CMK (cell line): ENCODE results near the gene CDC42BPA.
A peak's percentile ranks its signal among the peaks of the same experiment; 100 is the strongest.
"Not testable (repeated sequence)": the region's sequence is repeated elsewhere in the genome, so short reads cannot be mapped to it uniquely, and the experiment has no call there.

Experiments used
- DNase-seq: peaks from one replicate; pipeline ENCODE4 v3.0.0-alpha.2; 2010; ENCODE audit warnings: low read depth

Gene CDC42BPA

GRCh38 chr1:227318016-227318852 lies at the start of gene CDC42BPA:
TSS of gene CDC42BPA (minus strand) at chr1:227318492. CDS start at chr1:227317182, 1,310 bp downstream.
- DNase-seq = peak; percentile 95

- DNase-seq = no peak
Observed at GRCh38 chr1:227368009-227368408, 49.7 kb upstream of the CDC42BPA start.

- no peak for DNase-seq
Observed at GRCh38 chr1:227365473-227366431, 47.5 kb upstream of the CDC42BPA start.

- DNase-seq = no peak
Observed at GRCh38 chr1:227364657-227365056, 46.4 kb upstream of the CDC42BPA start.

GRCh38 chr1:227363825-227364224 lies 45.5 kb upstream of the CDC42BPA start:
- DNase-seq = no peak

GRCh38 chr1:227362039-227362438 lies 43.7 kb upstream of the CDC42BPA start:
- DNase-seq = no peak

GRCh38 chr1:227357927-227358302 lies 39.6 kb upstream of the CDC42BPA start:
- DNase-seq = no peak

- peak; percentile 72 for DNase-seq
Observed at GRCh38 chr1:227357171-227357926, 39.1 kb upstream of the CDC42BPA start.

GRCh38 chr1:227356620-227357146 lies 38.4 kb upstream of the CDC42BPA start:
- DNase-seq = no peak

GRCh38 chr1:227355542-227356245 lies 37.4 kb upstream of the CDC42BPA start:
- no peak for DNase-seq

GRCh38 chr1:227353186-227353585 lies 34.9 kb upstream of the CDC42BPA start:
- no peak for DNase-seq

GRCh38 chr1:227352164-227352563 lies 33.9 kb upstream of the CDC42BPA start:
- DNase-seq = not testable (repeated sequence)

GRCh38 chr1:227351443-227351842 lies 33.2 kb upstream of the CDC42BPA start:
- no peak for DNase-seq

- no peak for DNase-seq
Observed at GRCh38 chr1:227349967-227350366, 31.7 kb upstream of the CDC42BPA start.

GRCh38 chr1:227343727-227344551 lies 25.6 kb upstream of the CDC42BPA start:
- DNase-seq = no peak

GRCh38 chr1:227343206-227343605 lies 24.9 kb upstream of the CDC42BPA start:
- DNase-seq = no peak

- no peak for DNase-seq
Observed at GRCh38 chr1:227342075-227342829, 24.0 kb upstream of the CDC42BPA start.

- DNase-seq = not testable (repeated sequence)
Observed at GRCh38 chr1:227336136-227336535, 17.8 kb upstream of the CDC42BPA start.

- DNase-seq = peak; percentile 87
Observed at GRCh38 chr1:227335242-227336020, 17.1 kb upstream of the CDC42BPA start.
